DND-41 (cell line): ENCODE measurements around the gene INTS1.

Experiments used
- EZH2 ChIP-seq: IDR thresholded peaks from 3 replicates; pipeline ENCODE4 v1.6.1; 2012; ENCODE audit warnings: borderline replicate concordance, low read depth, mild to moderate bottlenecking, moderate library complexity, low read length, inconsistent platforms; ENCODE audit not compliant: severe bottlenecking
- TF ChIP-seq, protein P1 (sequence below): IDR thresholded peaks from 2 replicates; pipeline ENCODE4 v1.5.1; 2012; ENCODE audit warnings: borderline replicate concordance, low read length, moderate library complexity, mild to moderate bottlenecking; ENCODE audit not compliant: poor library complexity, severe bottlenecking; ENCODE audit errors: extremely low read depth

DNA sequence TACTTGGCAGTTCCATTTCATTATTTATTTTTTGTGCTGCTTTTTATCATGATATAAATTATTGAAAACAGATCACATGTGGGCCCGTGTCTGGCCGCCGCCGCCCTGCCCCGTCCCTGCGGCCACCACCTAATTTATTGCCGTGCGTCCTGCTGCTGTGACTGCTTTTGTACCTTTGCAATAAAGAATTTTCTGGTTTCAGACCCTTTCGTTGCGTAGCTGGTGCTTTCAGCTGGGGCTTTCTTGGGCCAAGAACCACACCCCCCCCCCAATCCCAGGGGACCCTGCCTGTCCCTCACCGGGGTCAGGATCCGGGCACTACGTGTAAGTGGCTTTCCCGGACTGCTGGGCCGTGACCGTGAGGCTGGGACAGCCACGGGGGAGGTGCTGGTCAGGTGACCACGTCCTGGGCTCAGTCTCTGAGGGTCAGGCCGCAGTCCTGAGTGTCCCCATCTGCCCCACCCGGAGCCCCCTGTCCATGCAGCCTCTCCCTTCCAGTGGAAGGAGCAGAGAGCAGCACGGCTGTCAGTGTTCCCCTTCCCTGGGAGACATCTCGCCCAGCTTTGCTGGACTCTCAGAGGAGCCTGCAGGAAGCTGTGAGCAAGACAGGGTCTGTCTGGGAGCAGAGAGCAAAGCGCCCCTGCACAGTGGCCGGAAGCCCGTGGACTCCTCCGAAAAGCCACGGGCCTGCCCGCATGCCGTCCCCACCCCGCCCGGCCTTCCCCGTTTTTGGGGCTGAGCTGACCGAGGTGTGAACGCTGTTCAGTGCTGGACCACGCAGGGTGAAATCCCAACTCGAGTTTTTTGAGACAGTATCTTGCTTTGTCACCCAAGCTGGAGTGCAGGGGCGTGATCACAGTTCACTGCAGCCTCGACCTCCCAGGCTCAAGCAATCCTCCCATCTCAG is 38.9 kb upstream of the INTS1 start:
- TF ChIP-seq, protein P1, sequence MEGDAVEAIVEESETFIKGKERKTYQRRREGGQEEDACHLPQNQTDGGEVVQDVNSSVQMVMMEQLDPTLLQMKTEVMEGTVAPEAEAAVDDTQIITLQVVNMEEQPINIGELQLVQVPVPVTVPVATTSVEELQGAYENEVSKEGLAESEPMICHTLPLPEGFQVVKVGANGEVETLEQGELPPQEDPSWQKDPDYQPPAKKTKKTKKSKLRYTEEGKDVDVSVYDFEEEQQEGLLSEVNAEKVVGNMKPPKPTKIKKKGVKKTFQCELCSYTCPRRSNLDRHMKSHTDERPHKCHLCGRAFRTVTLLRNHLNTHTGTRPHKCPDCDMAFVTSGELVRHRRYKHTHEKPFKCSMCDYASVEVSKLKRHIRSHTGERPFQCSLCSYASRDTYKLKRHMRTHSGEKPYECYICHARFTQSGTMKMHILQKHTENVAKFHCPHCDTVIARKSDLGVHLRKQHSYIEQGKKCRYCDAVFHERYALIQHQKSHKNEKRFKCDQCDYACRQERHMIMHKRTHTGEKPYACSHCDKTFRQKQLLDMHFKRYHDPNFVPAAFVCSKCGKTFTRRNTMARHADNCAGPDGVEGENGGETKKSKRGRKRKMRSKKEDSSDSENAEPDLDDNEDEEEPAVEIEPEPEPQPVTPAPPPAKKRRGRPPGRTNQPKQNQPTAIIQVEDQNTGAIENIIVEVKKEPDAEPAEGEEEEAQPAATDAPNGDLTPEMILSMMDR: no peak
- no peak for TF ChIP-seq EZH2
